ENCODE results near the gene FIBP.
"Not testable (repeated sequence)": the region's sequence is repeated elsewhere in the genome, so short reads cannot be mapped to it uniquely, and the experiment has no call there.

FIBP gene

GRCh38 chr11:65857853-65858680, 30.2 kb downstream of the FIBP start, which contains the start of gene CFL1:
CFL1 (minus strand) TSS chr11:65858180; CDS start chr11:65858099, 81 bp downstream.
- DNase-seq, result peak; percentile 98

- peak; percentile 61 for DNase-seq
Measured at GRCh38 chr11:65857500-65857852, 30.8 kb downstream of the FIBP start.

- DNase-seq, result peak; percentile 86
Measured at GRCh38 chr11:65856689-65857499, 31.4 kb downstream of the FIBP start.

- DNase-seq, result no peak
Measured at GRCh38 chr11:65855927-65856363, 32.3 kb downstream of the FIBP start.

- DNase-seq, result no peak
Measured at GRCh38 chr11:65854852-65855837, 33.1 kb downstream of the FIBP start.

- no peak for DNase-seq
Measured at GRCh38 chr11:65854161-65854592, 34.1 kb downstream of the FIBP start.

GRCh38 chr11:65853246-65853979, 34.9 kb downstream of the FIBP start:
- DNase-seq, result no peak

GRCh38 chr11:65852508-65853245, 35.6 kb downstream of the FIBP start:
- no peak for DNase-seq

- no peak for DNase-seq
Measured at GRCh38 chr11:65851811-65852507, 36.3 kb downstream of the FIBP start.

GRCh38 chr11:65851083-65851579, 37.1 kb downstream of the FIBP start:
- DNase-seq, result peak; percentile 40

GRCh38 chr11:65850217-65851082, 37.8 kb downstream of the FIBP start:
- no peak for DNase-seq

GRCh38 chr11:65849771-65850216, 38.5 kb downstream of the FIBP start:
- no peak for DNase-seq

- no peak for DNase-seq
Measured at GRCh38 chr11:65849366-65849765, 38.9 kb downstream of the FIBP start.

GRCh38 chr11:65848693-65849092, 39.6 kb downstream of the FIBP start:
- DNase-seq, result not testable (repeated sequence)

GRCh38 chr11:65847746-65848145, 40.5 kb downstream of the FIBP start:
- no peak for DNase-seq

- DNase-seq, result no peak
Measured at GRCh38 chr11:65844231-65844872, 43.9 kb downstream of the FIBP start.

GRCh38 chr11:65843811-65844210, 44.5 kb downstream of the FIBP start:
- DNase-seq, result no peak

- no peak for DNase-seq
Measured at GRCh38 chr11:65842144-65842543, 46.1 kb downstream of the FIBP start.

GRCh38 chr11:65834202-65834601, 54.1 kb downstream of the FIBP start:
- no peak for DNase-seq
